ENCODE results near the gene GNA14. TPM values are rescaled to one million over a fixed set of nuclear protein-coding genes. Genes with fewer than 3 reads are reported as not detected.

GNA14 gene
- total RNA-seq, 1 experiment from 2014 or later = 0.25 TPM

- Histone ChIP-seq H3K27me3 (ENCODE audit: insufficient read depth, low read length) (no peaks in the 10 kb centered on the region; the same call in 1 of the 2 replicates), H3K4me3 (replicated peaks in 1 of 2; ENCODE audit: low read depth in 1 of 2, low read length in 2 of 2) (no peak overlapping the region), H3K9ac (ENCODE audit: low read length) (no peak overlapping the region), H3K27ac (ENCODE audit: low read depth, low read length) (no peak overlapping the region), H3K9me2 (ENCODE audit: insufficient read depth) (no peaks in the 10 kb centered on the region), H4K20me1 (ENCODE audit: insufficient read depth) (no peaks in the 10 kb centered on the region), H3K36me3 (ENCODE audit: control insufficient read depth in 1 of 2, insufficient read depth in 2 of 2, low read length in 2 of 2) (no peaks in the 10 kb centered on the region), H2AFZ (ENCODE audit: low read depth, low read length, poor library complexity, severe bottlenecking) (no peak overlapping the region), H3K79me2 (ENCODE audit: insufficient read depth, low read length) (no peaks in the 10 kb centered on the region), H3K9me3 (ENCODE audit: control insufficient read depth in 1 of 2, insufficient read depth in 1 of 2, low read depth in 1 of 2, low read length in 2 of 2) (no peaks in the 10 kb centered on the region), H3K4me1 (ENCODE audit: control insufficient read depth in 1 of 2, insufficient read depth in 2 of 2, low read length in 2 of 2) (no peaks in the 10 kb centered on the region), H3K4me2 (ENCODE audit: low read length) (no peak overlapping the region)
- ATAC-seq = no peak
- ChIA-PET RAD21 (ENCODE audit: low non-redundant PET in 1 of 2, low total read pairs in 2 of 2, uncharacterized antibody in 2 of 2, unreplicated experiment in 2 of 2) (no interaction called here), POLR2A (no interaction called here), CTCF (no interaction called here)
- intact Hi-C loops (cut with micrococcal nuclease) = no loop called here
- BruUV-seq (replicated peaks) = no TSS peak
- no peak for DNase-seq (ENCODE audit: low read depth, low spot score)
- TF ChIP-seq ATF3 (IDR thresholded peaks at IDR 0.05) (no peak), EZH2phosphoT487 (IDR thresholded peaks at IDR 0.05; ENCODE audit: borderline replicate concordance) (no peak), ZBTB33 (IDR thresholded peaks at IDR 0.05; ENCODE audit: extremely low read depth, insufficient replicate concordance, low read length) (no peak), RAD21 (IDR thresholded peaks at IDR 0.05; ENCODE audit: low read depth) (no peak), POLR2AphosphoS5 (IDR thresholded peaks at IDR 0.05; ENCODE audit: low read depth, low read length) (no peak), SRF (IDR thresholded peaks at IDR 0.05; ENCODE audit: low read depth) (no peak), CEBPB (IDR thresholded peaks at IDR 0.05; ENCODE audit: low read depth) (no peak), TCF7L2 (IDR thresholded peaks at IDR 0.05; ENCODE audit: borderline replicate concordance, extremely low read depth, insufficient read depth, insufficient read length) (no peak), CBX3 (IDR thresholded peaks at IDR 0.05; ENCODE audit: low read depth) (no peak), POLR2A (IDR thresholded peaks at IDR 0.05; ENCODE audit: borderline replicate concordance, extremely low read depth, insufficient read depth, insufficient read length) (no peak), ELF1 (IDR thresholded peaks at IDR 0.05; ENCODE audit: borderline replicate concordance, low read depth) (no peak), CTCF (IDR thresholded peaks at IDR 0.05 in 2 of 3, conservative IDR thresholded peaks at IDR 0.05 in 1 of 3; ENCODE audit: borderline replicate concordance in 1 of 3, insufficient read depth in 1 of 3, low read depth in 2 of 3, low read length in 2 of 3) (no peak), SIN3A (IDR thresholded peaks at IDR 0.05; ENCODE audit: low read depth) (no peak), ZFX (IDR thresholded peaks at IDR 0.05) (no peak), EGR1 (IDR thresholded peaks at IDR 0.05; ENCODE audit: low read depth) (no peak), YY1 (IDR thresholded peaks at IDR 0.05; ENCODE audit: extremely low read depth, insufficient replicate concordance, low read depth, low read length) (no peak), SP1 (IDR thresholded peaks at IDR 0.05; ENCODE audit: low read depth) (no peak)
Observed at GRCh38 chr9:77534376-77535057, 113.6 kb downstream of the GNA14 start.
